Lower lobe of right lung (tissue), 2 donors: Measurements from ENCODE around the gene APOOL. TPM values are rescaled to one million over a fixed set of nuclear protein-coding genes. Genes with fewer than 3 reads are reported as not detected.

Experiments used
- ATAC-seq, 2 donors: fragments of 200-7000 bp; cut with Tn5 transposase; one replicate each; pipeline ENCODE4 v1.9.1; 2020 to 2022; ENCODE audit warnings: mild to moderate bottlenecking in 2 of 2, moderate library complexity in 2 of 2
- DNase-seq: peaks from one replicate; pipeline ENCODE4 v3.0.0-alpha.2; 2020
- H3K27ac ChIP-seq: fragments of 200-600 bp; one replicate; pipeline ENCODE4 v1.8.0; 2022
- H3K27me3 ChIP-seq: fragments of 200-600 bp; one replicate; pipeline ENCODE4 v1.8.0; 2022; ENCODE audit warnings: low read depth
- H3K36me3 ChIP-seq: fragments of 200-600 bp; one replicate; pipeline ENCODE4 v1.8.0; 2022; ENCODE audit warnings: mild to moderate bottlenecking
- H3K4me1 ChIP-seq: fragments of 200-600 bp; one replicate; pipeline ENCODE4 v1.8.0; 2022
- H3K4me3 ChIP-seq: fragments of 200-600 bp; one replicate; pipeline ENCODE4 v1.8.0; 2022; ENCODE audit warnings: mild to moderate bottlenecking
- H3K9me3 ChIP-seq: fragments of 200-600 bp; one replicate; pipeline ENCODE4 v1.8.0; 2022
- CTCF ChIP-seq: fragments of 200-600 bp; IDR thresholded peaks from one replicate; pipeline ENCODE4 v1.8.0; 2022; ENCODE audit warnings: antibody characterized with exemption, mild to moderate bottlenecking
- intact Hi-C: fragments of 100-400 bp; cut with DNase I; formaldehyde crosslinking; loops from one replicate; pipeline ENCODE4 v1.11.0; 2022
- total RNA-seq: library from RNA; stranded (reverse); fragmentation: NEBNext Ultra II Directional; extraction: Animal tissue kit (Norgen Biotek cat#: 25700); gene quantifications from one replicate; pipeline ENCODE4 v1.2.1, GENCODE V29; 2021
- donor health status: DM: no; HTN: yes; CAD: no; lungs with severe emphysema.

Gene APOOL
- total RNA-seq, 1 donor from 2014 or later, result 19.8 TPM

- Histone ChIP-seq H3K9me3 (no peaks in the 10 kb centered on the region), H3K36me3 (no peaks in the 10 kb centered on the region), H3K4me3 (no peak overlapping the region), H3K27me3 (no peaks in the 10 kb centered on the region), H3K27ac (no peak overlapping the region), H3K4me1 (no peaks in the 10 kb centered on the region)
- DNase-seq (no peak), ATAC-seq (no peak)
- no peak for TF ChIP-seq CTCF
- intact Hi-C loops, result no loop called here
These were observed 137.3 kb downstream of the APOOL start for GRCh38 chrX:85140964-85141363.

Other genes with a start within 250 kb of the APOOL start
- not detected for gene SATL1, start 239.9 kb downstream of the APOOL start, total RNA-seq
- 1.2 TPM for gene ZNF711, start 240.1 kb downstream of the APOOL start, total RNA-seq